NT2/D1 (cell line): Measurements from ENCODE around the gene NRG2.

Experiments used
- SUZ12 ChIP-seq: IDR thresholded peaks from 2 replicates; pipeline ENCODE4 v1.6.1; 2011; ENCODE audit not compliant: insufficient read length, insufficient read depth; ENCODE audit errors: extremely low read depth
- ZNF274 ChIP-seq: IDR thresholded peaks from 2 replicates; pipeline ENCODE4 v1.6.1; 2011; ENCODE audit warnings: mild to moderate bottlenecking, low read depth, low read length

GRCh38 chr5:139816566-139816965 lies 226.5 kb downstream of the NRG2 start:
- TF ChIP-seq ZNF274 (no peak), SUZ12 (no peak)
